Activated T-cell treated with anti-CD3 and anti-CD28 coated beads, Interleukin-2, amount 50 U/mL, for 48 hours (primary cell): Measurements from ENCODE around the gene ABCC8.

Experiments used
- DNase-seq, 2 experiments: peaks; one replicate each; pipeline ENCODE4 v3.0.0-alpha.2; 2020

Gene ABCC8

GRCh38 chr11:17476317-17477083 lies at the start of gene ABCC8:
Gene ABCC8, minus strand, starts transcription at chr11:17476845. Its CDS starts 69 bp downstream, at chr11:17476776.
- DNase-seq = peak in 1 of 2 experiments; percentile 21

DNA sequence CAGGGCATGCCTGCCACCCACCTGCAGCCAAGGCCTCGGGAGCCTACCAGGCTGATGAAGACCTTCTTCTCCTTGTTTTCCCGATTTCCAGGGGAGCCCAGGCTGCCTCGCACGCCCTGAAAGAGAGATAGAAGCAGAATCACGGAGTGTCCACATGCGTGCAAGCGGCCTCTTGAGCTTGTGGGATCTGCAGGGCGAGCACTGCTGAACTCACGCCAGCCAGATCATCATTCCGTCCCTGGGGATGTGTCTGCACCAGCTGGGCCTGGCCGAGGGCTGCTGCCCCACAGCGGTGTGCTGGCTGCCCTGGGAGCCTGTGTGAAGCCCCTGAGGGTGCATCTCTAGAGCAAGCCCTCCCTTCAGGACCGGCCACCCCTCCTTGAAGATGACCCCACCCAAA lies 49.7 kb upstream of the ABCC8 start:
- no peak for DNase-seq

- no peak for DNase-seq
Measured at GRCh38 chr11:17525570-17525969, 48.9 kb upstream of the ABCC8 start.

GRCh38 chr11:17524221-17524620 lies 47.6 kb upstream of the ABCC8 start:
- no peak for DNase-seq

GRCh38 chr11:17522655-17523054 lies 46.0 kb upstream of the ABCC8 start:
- no peak for DNase-seq

- no peak for DNase-seq
Measured at GRCh38 chr11:17521106-17521900, 44.7 kb upstream of the ABCC8 start.

GRCh38 chr11:17519061-17519885 lies 42.6 kb upstream of the ABCC8 start:
- DNase-seq = no peak

DNA sequence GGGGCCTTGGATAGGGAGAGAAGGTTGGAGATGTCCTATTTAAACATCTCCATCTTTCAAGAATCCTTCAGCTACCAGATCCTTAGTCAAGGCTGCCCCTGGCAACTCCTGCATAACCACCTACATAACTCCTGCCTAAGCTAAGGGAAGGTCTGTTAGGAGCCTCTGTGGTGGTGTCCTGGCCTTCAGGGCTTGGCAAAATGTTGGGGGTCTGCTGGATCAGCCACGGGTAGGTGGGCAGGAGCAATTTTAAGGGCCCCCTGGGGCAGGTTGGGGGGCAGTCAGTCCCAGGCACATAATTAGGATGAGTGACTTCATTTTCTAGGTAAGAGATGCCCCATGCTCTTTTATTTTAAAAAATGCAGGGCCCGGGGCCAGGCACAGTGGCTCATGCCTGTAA lies 41.7 kb upstream of the ABCC8 start:
- DNase-seq = no peak

DNA sequence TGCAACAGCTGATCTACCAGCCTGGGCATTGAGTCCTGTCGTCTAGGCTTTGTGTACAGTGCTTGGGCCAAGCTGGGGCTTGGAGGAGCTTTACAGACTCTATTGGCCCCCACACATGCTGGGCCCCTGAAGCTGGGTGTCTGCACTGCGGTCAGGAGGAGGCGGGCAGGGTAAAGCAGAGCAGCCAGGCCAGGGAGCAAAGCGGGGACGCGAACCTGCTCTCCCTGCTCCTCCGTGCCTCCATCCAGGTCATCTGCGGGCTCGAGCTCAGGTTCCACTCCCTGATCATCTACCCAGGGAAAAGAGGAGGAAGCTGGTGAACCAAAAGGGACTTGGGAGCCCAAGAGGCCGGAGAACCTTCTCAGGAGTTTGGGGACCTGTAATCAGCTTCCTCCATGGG lies 40.5 kb upstream of the ABCC8 start:
- no peak for DNase-seq

DNA sequence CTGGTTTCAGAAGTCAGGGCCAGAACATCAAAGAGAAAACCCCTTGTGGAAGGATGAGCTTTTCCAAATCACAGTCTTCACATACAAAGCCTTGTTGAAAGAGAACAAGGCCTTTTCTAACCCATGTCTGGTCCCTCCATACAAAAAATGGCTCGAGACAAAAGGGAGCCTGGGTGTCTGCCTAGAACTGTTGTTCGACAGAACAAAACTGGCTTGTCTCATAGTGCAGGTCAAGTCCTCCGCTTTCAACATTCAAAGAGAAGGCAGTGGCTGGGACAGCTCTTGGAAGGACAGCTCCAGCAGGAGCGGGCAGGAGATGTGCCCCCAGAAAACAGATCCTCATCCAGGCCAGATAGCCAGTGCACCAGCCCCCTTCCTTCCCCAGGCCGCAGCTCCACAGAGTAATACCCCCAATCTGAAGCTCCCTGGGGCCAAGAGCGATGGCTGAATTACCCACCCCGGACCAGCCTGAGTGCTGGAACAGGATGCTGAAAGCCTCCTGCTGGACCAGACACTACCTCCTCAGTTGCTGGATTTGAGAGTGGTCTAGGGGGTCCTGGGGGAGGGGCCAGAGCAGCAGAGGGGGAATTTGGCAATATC lies 40.0 kb upstream of the ABCC8 start:
- no peak for DNase-seq

- DNase-seq = no peak
Measured at GRCh38 chr11:17515443-17516176, 39.0 kb upstream of the ABCC8 start.

DNA sequence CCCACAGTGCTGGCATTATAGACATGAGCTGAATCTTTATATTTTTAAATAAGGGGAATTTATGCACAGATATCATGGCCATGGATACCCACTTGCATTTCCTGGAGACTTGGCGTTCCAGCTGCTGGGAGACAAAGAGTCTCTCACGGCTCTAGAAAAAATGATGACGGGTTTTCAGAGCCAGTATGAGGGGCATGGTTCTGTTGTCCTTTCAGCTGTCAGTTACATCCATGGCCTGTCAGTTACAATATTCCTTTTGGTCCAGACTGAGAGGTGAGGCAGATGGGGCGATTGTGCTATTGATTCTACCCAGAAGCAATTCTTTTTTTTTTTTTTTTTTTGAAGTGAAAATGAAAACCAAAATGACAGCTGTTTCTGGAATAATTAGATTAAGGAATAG lies 37.8 kb upstream of the ABCC8 start:
- DNase-seq = no peak

DNA sequence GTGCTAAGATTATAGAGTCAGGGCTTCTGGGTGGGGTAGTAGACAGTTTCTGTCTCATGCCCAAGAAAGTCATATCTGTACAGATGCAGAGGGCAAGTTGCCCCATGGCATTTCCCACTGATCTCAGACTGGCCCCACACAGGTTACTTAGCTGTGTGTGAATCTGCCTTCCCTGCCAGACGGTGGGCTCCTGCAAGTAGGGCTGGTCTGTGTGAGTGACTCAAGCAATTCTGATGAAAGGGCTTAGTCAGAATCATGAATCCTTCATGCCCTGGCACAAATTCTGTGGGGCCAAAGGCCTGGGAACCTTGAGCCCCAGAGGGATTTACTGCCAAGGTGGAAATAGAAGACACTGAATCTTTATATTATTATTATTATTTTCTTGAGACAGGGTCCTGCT lies 37.2 kb upstream of the ABCC8 start:
- DNase-seq = no peak

GRCh38 chr11:17512101-17512500 lies 35.5 kb upstream of the ABCC8 start:
- no peak for DNase-seq

DNA sequence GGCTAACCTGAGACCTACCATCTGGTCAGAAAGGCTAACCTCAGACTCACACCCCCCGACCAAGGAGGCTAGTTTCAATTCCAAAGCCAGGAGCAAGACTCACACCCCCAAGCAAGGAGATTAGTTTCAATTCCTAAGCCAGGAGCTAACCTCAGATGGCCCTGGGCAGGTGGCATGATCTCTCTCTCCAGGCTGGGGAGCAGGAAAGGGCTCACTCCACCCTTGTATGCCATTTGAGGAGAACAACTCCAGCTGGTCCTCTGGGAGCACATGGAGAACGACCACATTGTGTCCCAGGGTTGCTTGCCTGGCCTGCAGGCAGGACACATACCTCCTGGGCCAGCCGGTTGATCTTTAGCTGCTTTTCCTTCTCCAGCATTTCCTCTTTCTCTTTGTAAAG lies 34.9 kb upstream of the ABCC8 start:
- DNase-seq = no peak

- no peak for DNase-seq
Measured at GRCh38 chr11:17510507-17511206, 34.0 kb upstream of the ABCC8 start.

DNA sequence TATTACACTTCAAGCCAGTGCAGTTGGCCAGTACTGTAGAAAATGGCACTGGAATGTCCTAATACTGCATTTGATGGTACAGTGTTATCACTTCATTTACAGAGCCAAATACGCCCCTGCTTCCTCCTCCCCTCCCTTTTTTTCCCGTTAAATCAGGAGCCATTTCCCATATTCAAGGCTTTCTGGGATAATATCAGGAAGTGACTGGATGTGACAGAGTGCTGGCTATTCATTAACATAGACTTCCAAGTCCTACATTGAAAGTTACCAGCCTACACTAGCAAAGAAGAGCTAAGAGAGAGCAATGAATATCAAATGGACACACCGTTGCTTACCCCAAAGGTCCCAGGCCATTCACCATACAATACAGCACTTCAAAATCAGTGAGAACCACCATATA lies 32.1 kb upstream of the ABCC8 start:
- no peak for DNase-seq

DNA sequence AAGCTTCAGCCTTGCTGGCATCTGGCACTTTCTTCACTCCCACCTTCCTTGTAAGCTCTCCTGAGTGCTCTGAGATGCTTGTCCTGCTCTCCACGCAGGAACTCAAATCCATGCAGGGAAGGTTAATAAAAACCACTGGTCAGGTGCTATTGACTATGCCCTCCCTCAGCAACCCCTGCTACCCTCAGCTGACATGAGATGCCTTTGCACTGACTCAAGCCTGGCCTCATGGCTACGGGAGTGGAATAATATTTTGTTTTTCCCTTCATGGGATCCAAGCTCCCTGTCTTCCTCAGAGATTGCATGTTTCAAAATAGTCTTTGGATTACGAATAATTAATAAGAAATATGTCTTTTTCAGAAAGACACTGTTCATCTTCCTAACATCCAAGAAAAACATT lies 31.7 kb upstream of the ABCC8 start:
- DNase-seq = no peak

DNA sequence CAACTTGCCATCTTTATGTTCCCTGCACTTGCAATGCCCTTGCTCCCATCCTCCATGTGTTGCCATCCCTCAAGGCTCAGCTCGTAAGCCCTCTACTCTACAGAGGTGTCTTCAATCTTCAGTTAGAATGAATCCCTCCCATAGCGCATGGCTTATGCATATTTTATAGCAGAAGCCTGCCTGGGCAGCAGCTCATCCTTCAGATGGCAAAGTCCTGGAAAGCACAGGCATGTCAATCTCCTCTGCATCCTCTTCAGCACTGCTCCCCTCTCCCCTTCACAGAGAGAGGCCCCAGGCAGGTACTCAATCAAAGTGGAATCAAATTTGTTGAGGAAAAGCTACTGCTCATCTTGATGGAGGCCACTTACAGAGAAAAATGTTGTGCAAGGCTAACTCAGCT lies 31.1 kb upstream of the ABCC8 start:
- no peak for DNase-seq

DNA sequence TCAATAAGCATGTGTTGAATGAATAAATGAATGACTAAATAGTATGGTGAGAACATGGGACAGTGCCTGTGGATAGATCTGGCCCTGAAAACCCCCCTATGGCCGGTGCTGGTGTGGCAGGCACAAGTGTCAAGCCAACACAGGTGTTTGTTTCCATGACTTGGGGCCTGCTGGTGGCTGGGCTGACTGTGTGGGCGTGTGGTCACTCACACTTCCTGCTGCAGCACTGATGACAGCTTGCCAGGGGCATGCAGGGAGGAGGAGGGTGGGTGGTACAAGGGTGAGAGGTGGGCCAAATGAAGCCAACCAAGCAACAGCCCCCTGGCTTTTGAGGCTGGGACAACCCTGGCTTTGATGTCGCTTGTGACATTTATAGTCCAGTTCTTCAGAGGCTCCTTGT lies 30.3 kb upstream of the ABCC8 start:
- no peak for DNase-seq

DNA sequence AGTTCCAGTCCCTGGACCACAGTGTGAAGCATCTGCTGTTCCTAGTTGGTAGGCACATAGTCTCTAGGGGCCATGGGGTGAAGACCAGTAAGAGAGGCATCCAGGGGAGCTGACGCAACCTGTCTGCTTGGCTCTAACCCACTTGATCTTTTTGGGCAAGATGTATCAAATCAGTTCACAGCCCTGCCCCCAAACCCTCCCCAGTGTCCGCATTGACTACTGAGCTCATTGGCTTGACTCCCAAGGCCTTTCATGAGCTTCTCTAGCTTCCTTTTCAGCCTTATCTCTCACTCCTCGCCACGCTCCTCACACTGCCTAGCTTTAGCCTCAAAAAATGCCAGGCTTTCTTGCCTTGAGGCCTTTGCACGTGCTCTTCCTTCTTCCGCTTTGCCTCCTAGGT lies 29.7 kb upstream of the ABCC8 start:
- DNase-seq = no peak

- no peak for DNase-seq
Measured at GRCh38 chr11:17505146-17505545, 28.5 kb upstream of the ABCC8 start.
